Upper lobe of left lung (tissue), 4 donors: ENCODE measurements around the gene EGFL7.

ENCODE experiments used
- CTCF ChIP-seq, 6 experiments: fragments of 450-650 bp in 4 of 6; fragments of 200-600 bp in 2 of 6; sonication (generic) in 2 of 6; IDR thresholded peaks; one replicate each; pipeline ENCODE4 v1.5.1; 2016 to 2019; ENCODE audit warnings: antibody characterized with exemption in 6 of 6
- EP300 ChIP-seq, 4 donors: sonication (generic); formaldehyde crosslinking; IDR thresholded peaks; one replicate each; pipeline ENCODE4 v1.5.1; 2017; ENCODE audit warnings: antibody characterized with exemption in 4 of 4, control low read depth in 2 of 4
- POLR2A ChIP-seq, 4 donors: fragments of 450-650 bp; IDR thresholded peaks; one replicate each; pipeline ENCODE4 v1.5.1; 2016 to 2017; ENCODE audit warnings: antibody characterized with exemption in 4 of 4, mild to moderate bottlenecking in 2 of 4
- POLR2AphosphoS5 ChIP-seq, 2 donors: sonication (generic); formaldehyde crosslinking; IDR thresholded peaks; one replicate each; pipeline ENCODE4 v1.5.1; 2017; ENCODE audit warnings: antibody characterized with exemption in 2 of 2

- TF ChIP-seq POLR2AphosphoS5 (IDR thresholded peaks at IDR 0.05) (no peak), CTCF (IDR thresholded peaks at IDR 0.05) (no peak), POLR2A (IDR thresholded peaks at IDR 0.05) (no peak), EP300 (IDR thresholded peaks at IDR 0.05) (no peak)
Measured at GRCh38 chr9:136684339-136684738, 21.6 kb downstream of the EGFL7 start.
